ENCODE data around the gene FOXN3.

DNA sequence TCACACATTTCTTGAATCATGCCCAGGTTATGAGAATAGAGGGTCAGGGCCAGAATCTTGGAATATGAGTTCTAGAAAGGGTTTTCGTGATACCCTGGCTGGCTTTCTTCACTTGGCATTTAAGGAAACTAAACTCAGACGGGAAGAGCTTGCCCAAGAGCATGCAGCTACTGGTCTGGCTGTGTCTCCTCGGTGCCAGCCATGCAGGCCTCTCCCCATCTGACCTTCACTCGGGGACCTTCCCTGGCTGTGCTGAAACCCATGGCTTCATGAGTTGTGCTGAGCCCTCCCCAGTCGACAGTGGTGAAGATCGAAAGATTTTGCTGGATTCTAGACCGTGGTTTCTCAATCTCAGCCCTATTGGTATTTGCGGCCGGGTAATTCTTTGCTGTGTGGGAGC is 38.0 kb downstream of the FOXN3 start:
- TF ChIP-seq, protein P1, sequence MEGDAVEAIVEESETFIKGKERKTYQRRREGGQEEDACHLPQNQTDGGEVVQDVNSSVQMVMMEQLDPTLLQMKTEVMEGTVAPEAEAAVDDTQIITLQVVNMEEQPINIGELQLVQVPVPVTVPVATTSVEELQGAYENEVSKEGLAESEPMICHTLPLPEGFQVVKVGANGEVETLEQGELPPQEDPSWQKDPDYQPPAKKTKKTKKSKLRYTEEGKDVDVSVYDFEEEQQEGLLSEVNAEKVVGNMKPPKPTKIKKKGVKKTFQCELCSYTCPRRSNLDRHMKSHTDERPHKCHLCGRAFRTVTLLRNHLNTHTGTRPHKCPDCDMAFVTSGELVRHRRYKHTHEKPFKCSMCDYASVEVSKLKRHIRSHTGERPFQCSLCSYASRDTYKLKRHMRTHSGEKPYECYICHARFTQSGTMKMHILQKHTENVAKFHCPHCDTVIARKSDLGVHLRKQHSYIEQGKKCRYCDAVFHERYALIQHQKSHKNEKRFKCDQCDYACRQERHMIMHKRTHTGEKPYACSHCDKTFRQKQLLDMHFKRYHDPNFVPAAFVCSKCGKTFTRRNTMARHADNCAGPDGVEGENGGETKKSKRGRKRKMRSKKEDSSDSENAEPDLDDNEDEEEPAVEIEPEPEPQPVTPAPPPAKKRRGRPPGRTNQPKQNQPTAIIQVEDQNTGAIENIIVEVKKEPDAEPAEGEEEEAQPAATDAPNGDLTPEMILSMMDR (IDR thresholded peaks at IDR 0.05): no peak
- no peak for TF ChIP-seq POLR2A (IDR thresholded peaks at IDR 0.05)

Measured in transverse colon (tissue), 3 donors.